IPS-11a (cell line): ENCODE measurements around the gene UNG.

Experiments used
- H3K4me3 ChIP-seq: one replicate; pipeline ENCODE4 v1.5.1; 2013; ENCODE audit warnings: low read depth, low read length, control low read depth

UNG gene

DNA sequence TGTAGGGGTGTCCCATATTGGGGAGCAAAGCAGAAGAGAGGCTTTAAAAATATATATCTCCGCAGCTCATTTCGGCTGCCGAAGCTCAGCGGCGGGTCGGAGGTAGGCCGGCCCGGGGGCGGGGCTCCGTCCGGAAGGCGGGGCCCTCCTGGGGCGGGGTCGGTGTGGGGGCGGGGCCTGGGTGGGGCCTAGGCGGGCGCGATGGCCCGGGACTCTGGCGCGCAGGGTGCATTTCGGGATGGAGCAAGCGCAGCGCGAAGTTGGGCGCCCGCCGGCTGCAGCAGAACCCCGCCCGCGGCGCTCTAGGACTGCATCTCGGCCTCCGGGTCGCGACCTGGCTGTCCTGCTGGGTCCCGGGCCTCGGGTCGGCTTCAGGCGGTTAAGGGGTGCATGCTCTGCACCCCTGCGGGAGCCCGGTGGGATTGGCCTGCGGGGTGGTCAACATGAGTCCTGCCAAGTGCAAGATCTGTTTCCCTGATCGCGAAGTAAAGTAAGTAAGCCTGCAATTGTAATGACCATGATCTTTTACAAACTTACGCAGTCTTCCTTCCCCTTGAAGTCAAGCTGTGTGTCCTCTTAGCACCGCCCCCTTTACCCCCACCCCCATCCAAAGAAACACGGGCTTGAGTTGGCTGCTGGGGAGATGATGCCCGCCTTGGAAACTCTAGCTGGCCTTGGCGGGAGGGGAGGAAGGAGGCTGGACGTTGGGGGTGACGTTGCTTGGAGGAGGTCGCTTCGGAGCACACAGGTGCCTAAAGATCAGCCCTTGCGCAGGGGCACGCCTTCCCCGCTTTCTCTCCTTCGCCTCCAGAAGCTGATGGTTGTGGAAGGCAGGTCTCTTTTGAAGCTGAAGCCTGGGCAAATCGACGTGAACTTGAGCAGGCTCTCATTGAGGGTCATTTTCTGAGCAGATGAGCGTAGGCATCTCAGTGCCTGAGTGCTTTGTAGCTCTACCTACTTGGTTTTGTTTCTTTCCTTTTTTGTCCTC lies 57.3 kb downstream of the UNG start:
- peak overlapping the region; percentile 71 for H3K4me3 ChIP-seq

GRCh38 chr12:109156036-109156435 lies 58.6 kb downstream of the UNG start:
- no peak overlapping the region for H3K4me3 ChIP-seq

- H3K4me3 ChIP-seq: no peak overlapping the region
Observed at GRCh38 chr12:109156586-109156985, 59.2 kb downstream of the UNG start.

DNA sequence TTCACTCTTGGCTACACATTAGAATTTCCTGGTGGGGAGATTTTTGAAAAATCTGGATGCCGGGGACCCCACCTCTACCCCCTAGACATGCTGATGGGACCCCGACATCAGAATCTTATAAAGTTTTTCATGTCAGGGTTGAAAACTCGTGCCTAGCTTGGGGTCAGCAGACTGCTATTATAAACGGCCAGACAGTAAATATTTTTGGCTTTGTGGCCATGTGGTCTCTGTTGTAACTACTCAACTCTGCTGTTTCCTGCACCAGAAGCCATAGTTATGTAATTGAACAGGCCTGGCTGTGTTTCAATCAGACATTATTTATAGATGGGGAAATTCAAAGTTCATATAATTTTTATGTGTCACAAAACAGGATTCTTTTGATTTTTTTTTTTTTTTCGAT lies 60.6 kb downstream of the UNG start:
- no peak overlapping the region for H3K4me3 ChIP-seq

DNA sequence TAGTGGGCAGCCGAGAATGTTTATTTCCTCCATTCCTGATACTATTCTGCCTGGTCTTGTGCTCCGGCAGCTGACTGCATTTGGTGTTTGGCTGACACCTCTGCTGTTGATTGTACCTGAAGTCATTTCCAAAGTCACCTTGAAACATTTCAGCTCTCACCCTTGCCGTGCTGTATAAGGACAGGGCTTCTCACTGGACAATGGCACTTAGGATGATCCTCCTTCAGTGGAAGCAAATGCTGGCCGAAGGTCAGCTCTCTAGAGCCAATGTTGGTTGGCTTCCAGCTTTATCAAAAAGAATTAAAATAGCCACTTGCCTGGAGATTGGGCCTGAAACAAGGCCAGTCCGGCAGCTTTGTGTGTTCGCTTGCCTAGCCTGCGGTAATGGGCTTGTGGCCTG lies 63.0 kb downstream of the UNG start:
- H3K4me3 ChIP-seq: no peak overlapping the region
